ENCODE results near the gene KREMEN1.

The KREMEN1 gene

DNA sequence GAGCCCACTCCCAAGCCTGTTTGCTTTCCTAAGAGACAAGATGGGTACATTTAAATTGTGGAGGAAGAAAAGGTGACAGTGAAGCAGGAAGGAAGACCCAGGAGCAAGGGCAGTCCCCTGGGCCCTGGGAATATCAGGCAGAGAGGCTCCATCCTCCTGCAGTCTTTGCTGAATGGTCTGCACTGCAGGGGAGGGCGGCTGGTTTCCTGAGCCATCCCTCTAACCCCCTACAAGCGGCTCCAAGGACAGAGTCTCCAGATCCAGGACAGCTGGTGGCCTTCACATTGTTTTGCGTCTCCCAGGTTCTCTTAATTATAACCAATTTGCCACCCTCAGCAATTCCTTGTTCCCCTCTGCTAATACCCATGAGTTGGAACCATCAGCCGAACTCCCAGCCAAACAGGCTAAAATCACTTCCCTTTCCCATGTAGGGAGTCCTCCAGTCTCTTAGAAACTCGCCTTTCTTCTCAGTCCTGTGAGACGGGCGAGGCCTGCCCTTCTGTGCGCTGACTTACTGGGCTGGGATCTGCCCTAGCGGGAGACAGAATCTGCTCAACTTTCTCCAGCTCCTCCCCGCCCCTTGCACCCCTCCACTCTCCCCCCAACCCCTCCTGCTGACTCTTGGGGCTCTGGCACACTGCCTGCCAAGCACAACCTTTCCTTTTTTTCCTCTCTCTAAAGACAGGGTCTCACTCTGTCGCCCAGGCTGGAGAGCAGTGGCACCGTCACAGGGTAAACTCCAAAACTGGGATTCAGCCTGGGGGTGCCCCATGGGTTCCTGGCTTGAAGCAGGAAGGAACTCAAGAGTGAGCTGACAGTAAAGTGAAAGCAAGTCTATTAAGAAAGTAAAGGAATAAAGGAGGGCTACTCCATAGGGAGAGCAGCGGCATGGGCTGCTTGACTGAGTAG is 79.5 kb downstream of the KREMEN1 start:
- DNase-seq (ENCODE audit: low read depth) = no peak

GRCh38 chr22:29152954-29153719 is 80.3 kb downstream of the KREMEN1 start:
- no peak for DNase-seq (ENCODE audit: low read depth)

GRCh38 chr22:29154364-29155048 is 81.7 kb downstream of the KREMEN1 start:
- DNase-seq (ENCODE audit: low read depth) = peak; percentile 27

DNA sequence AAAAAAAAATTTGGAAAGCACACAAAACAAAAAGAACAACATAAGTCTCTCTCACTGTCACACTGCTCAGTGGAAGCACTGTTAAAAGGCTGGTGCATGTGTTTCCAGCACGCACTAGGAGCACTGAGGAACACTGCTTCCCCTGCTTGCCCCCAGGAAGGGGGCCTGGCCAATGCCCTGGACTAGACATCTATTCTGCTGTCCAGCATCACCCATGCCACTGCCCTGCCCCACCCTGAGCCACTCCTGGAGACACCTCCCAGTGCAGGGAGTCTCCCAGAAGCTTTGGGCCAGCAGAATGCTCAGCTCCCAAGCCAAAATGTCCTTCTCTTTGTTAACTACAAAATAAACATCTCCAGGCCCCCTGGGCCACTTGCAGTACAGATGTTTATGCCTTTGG is 83.1 kb downstream of the KREMEN1 start:
- DNase-seq (ENCODE audit: low read depth) = no peak

- DNase-seq (ENCODE audit: low read depth) = no peak
Observed at GRCh38 chr22:29156507-29156906, 83.7 kb downstream of the KREMEN1 start.

GRCh38 chr22:29157759-29158535 is 85.1 kb downstream of the KREMEN1 start:
- DNase-seq (ENCODE audit: low read depth) = no peak

DNA sequence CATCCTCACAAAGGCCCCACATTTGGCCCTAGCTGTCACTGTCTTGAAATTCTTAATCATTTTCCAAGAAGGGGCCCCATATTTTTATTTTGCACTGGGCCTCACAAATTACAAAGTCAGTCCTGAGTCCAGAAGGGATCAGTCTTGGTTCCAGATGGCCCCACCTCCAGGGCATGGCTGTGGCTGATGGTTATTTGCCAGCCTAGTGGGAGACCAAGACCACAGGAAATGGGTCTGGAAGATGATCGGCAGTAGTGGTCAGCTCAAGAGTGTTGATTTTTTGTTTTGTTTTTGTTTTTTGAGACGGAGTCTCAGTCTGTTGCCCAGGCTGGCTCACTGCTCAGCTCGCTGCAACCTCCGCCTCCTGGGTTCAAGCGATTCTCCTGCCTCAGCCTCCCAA is 85.7 kb downstream of the KREMEN1 start:
- no peak for DNase-seq (ENCODE audit: low read depth)

DNA sequence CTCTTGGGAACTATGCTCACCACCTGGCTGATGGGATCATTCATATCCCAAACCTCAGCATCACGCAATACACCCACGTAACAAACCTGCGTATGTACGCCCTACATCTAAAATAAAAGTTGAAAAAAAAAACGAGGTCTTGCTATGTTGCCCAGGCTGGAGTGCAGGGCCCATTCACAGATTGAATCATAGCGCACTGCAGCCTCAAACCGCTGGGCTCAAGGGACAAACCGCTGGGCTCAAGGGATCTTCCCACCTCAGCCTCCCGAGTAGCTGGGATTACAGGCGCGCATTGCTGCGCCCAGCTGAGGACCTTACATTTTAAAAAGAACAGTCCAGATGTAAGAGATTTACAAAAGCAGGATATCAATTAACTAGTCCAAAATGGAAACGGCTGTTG is 91.0 kb downstream of the KREMEN1 start:
- DNase-seq (ENCODE audit: low read depth) = no peak

DNA sequence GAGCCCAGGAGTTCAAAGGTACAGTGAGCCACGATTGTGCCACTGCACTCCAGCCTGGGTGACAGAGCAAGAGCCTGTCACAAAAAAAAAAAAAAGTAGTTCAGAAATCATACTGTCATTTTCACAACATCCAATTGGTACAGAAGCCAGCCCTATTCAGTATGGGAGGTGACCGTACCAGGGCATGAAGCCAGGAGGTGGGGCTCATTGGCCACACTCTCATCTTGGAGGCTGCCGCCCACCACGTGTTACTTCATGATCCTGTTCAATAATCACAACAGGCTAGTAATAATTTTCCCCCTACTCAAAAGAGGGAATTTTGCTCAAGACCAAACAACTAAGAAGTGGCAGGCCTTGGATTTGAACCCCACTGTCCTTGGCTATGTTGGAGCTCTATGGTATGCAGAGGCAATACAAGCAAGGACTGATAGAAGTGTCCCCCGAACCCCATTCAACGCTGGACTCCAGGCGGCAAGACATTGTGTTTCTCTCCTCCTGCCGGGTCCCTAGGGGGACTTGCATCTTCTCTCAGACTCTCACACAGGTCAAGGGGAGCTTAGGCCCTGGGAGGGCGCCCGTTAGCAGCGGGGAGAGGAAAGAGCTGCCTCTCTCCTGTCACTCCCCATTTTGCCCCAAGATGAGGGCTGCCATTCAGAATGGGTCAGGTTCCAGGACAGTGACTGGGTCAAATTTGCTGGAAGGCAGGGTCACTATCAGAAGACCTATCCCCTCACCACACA is 92.7 kb downstream of the KREMEN1 start:
- DNase-seq (ENCODE audit: low read depth) = no peak

DNA sequence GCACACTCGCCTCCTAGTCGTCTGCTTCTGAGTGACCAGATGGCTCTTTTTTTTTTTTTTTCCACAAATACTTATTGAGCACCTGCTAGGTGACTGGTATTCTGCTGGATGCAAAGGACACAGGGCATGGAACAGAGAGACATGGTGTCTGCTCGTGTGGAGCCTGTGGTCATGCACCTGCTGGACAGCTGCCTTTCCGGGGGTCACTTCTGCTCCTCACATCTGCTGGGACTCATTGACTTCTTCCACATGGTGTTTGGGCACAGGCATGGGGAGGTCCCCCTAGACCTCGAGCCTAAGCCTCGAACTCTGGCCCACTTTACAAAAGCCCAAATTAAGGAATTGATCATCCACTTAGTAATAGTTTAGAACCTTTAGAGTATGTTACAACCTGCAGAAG is 93.3 kb downstream of the KREMEN1 start:
- DNase-seq (ENCODE audit: low read depth) = no peak

DNA sequence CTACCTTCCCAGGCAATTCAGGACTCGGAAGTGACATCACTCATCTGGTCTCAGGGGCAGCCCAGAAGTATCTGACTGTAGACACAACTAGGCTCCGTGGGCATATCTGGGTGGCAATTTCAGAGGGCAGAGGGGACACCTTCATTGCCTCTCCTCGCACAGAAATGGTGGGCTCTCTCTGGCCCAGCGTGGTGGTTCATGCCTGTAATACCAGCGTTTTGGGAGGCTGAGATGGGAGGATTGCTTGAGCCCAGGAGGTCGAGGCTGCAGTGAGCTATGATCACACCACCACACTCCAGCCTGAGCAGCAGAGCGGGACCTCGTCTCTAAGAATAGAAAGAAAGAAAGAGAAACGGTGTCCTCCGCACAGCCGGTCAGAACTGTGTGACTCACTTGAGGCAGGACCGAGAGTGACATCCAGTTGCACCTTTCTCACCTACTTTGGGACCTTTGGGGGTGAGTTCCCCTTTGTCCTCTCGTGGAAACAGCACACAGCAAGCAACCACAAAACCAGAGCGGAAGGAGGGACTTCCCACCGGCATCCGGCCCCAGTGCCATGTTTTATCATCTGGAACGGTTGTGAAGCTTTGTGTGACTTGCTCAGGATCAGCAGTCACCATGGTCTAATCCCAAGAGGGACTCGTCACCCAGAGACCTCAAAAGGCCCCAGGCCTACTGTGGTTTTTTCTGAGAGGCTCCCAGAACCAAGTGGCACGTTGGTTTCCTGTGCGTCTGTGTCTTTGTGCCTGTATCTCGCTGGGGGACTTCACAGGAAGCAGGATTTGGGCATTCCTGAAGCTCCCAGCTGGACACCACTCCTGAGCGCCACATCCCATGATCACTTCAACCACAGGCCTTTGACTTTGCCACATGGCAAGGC is 94.4 kb downstream of the KREMEN1 start:
- DNase-seq (ENCODE audit: low read depth) = no peak

DNA sequence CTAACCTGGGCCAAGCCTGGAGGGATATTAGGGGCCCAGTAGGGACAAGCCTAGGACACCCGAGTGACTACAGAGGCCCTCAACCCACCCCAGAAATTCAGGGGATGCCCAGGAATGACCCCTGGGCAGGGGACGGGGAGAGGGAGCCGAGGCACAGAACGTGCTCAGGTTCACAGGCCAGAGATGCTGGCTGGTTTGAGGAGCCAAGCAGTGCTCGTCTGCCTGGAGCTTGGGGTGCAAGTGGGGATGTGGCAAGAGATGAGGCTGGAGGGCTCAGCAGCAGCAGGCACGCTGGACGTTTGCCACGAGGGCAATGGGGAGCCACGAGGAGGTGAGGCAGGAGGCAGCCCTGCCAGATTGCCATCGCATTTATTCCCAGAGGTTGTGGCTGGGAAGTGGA is 98.9 kb downstream of the KREMEN1 start:
- no peak for DNase-seq (ENCODE audit: low read depth)

GRCh38 chr22:29172216-29172615 is 99.4 kb downstream of the KREMEN1 start:
- DNase-seq (ENCODE audit: low read depth) = no peak

DNA sequence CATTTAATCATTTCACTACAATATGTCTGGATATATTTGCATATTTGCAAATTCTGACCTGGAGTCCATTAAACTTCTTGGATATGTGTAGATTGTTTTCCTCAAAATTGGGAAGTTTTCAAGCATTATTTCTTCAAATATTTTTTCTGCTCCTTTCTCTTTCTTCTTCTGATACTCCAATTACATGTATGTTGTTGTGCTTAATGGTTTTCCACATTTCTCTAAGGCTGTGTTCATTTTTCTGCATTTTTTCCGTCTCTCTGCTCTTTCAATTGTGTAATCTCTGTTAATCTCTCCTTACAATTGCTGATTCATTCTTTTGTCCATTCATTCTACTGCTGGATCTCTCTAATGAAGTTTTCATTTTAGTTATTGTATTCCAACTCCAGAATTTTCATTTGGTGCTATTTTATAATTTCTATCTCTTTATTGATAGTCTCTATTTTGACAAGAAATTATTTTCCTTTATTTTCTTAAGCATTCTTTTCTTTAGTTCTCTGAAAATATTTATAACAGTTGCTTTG is 102.5 kb downstream of the KREMEN1 start:
- DNase-seq (ENCODE audit: low read depth) = no peak

DNA sequence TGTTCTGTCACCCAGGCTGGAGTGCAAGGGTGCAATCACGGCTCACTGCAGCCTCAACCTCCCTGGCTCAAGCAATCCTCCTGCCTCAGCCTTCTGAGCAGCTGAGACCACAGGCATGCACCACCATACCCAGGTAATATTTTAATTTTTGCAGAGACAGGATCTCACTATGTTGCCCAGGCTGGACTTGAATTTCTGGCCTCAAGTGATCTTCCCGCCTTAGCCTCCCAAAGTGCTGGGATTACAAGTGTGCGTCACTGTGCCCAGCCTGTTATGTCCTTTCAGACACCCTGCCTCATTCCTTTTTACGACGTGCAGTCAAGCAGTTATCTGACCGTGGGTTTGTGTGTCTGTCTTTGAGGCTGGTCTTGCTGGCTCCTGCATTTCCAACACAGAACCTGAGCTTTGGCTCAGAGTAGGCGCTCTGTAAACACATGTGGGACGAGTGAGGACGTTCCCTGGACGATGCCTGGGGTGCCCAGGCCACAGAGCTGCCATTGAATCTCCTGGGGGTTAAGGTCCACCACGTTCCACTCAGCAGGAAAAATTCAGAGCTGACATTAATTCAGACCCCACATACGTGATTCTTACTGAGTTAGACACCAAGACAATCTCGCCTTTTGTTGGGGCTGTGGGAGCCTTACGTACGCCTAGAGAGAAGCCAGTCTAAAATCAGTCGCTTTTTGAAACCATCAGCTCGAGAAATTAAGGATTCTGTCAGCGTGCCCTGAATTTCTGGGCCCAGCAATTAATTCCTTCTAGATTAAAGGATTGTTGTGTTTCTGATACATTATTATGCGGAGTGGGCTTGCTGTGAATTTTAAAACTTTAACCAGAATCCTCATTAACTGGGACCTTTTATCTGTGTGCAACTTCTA is 111.4 kb downstream of the KREMEN1 start:
- no peak for DNase-seq (ENCODE audit: low read depth)

DNA sequence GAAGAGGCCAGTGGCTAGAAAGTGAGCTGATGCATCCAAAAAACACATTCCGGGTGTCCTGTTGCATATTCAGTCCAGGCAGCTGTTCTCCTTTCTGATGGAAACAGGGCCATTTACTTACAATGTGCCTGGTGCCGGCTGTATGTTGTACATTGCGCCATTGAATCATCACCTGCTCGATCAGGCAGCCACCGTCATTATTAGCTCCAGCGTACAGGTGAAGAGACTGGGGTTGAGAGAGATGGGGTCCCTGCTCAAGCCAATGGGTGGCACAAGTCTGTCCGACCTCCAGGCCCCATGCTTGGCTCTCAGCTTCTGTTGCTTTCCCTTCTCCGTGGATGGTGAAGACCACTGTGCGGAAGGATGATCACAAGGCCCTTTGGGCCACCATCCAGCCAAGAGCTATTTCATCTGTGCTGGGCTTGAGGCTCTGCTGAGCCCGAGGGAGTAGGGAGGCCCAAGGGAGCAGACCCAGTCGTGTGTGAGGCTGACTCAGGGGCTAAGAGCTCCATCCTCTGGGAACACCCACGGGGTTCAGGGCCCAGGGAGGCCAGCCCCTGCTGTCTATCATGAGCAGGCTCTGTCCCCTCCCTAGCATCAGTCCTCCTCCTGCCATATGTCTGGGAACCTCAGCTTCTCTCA is 112.1 kb downstream of the KREMEN1 start:
- no peak for DNase-seq (ENCODE audit: low read depth)

GRCh38 chr22:29186302-29186701 is 113.5 kb downstream of the KREMEN1 start:
- DNase-seq (ENCODE audit: low read depth) = no peak

- DNase-seq (ENCODE audit: low read depth) = no peak
Observed at GRCh38 chr22:29187831-29188230, 115.0 kb downstream of the KREMEN1 start.

All from stimulated activated CD8-positive, alpha-beta memory T cell treated with anti-CD3 and anti-CD28 coated beads, Interleukin-15, amount 100 ng/mL, for 1 hour (primary cell).